ENCODE data around the gene FXYD4.

- TF ChIP-seq POLR2A (IDR thresholded peaks at IDR 0.05; ENCODE audit: low read depth, low read length) (no peak), TAF1 (IDR thresholded peaks at IDR 0.05; ENCODE audit: low read depth, low read length) (no peak), POLR2AphosphoS5 (IDR thresholded peaks at IDR 0.05; ENCODE audit: low read depth, low read length) (no peak)
These were observed 44.3 kb upstream of the FXYD4 start for GRCh38 chr10:43327171-43327570.
